Measurements from ENCODE around the gene MGMT. TPM values are rescaled to one million over a fixed set of nuclear protein-coding genes. Genes with fewer than 3 reads are reported as not detected.
A peak's percentile ranks its signal among the peaks of the same experiment; 100 is the strongest.

The MGMT gene
- total RNA-seq, 1 experiment from 2014 or later = 21.1 TPM

GRCh38 chr10:129446183-129446581 lies 20.9 kb upstream of the MGMT start:
- H3K4me3 ChIP-seq = no peak overlapping the region
- DNase-seq = no peak
- no peaks in the 10 kb centered on the region for H3K36me3 ChIP-seq
- no peaks in the 10 kb centered on the region for H3K27me3 ChIP-seq
- no peaks in the 10 kb centered on the region for H3K9me3 ChIP-seq

GRCh38 chr10:129447486-129447885 lies 19.6 kb upstream of the MGMT start:
- DNase-seq = no peak
- no peak overlapping the region for H3K4me3 ChIP-seq

GRCh38 chr10:129448086-129448485 lies 19.0 kb upstream of the MGMT start:
- Histone ChIP-seq H3K4me3 (no peak overlapping the region), H3K9me3 (no peaks in the 10 kb centered on the region), H3K27me3 (no peaks in the 10 kb centered on the region), H3K36me3 (no peaks in the 10 kb centered on the region)
- DNase-seq = no peak

More at GRCh38 chr10:129447486-129447885, 19.6 kb upstream of the MGMT start:
- no peaks in the 10 kb centered on the region for H3K36me3 ChIP-seq
- no peaks in the 10 kb centered on the region for H3K27me3 ChIP-seq
- no peaks in the 10 kb centered on the region for H3K9me3 ChIP-seq

- Histone ChIP-seq H3K27me3 (no peaks in the 10 kb centered on the region), H3K9me3 (no peaks in the 10 kb centered on the region), H3K4me3 (no peak overlapping the region), H3K36me3 (no peaks in the 10 kb centered on the region)
- DNase-seq = no peak
These were observed 18.5 kb upstream of the MGMT start for GRCh38 chr10:129448539-129448938.

- Histone ChIP-seq H3K36me3 (no peaks in the 10 kb centered on the region), H3K4me3 (no peak overlapping the region), H3K9me3 (no peaks in the 10 kb centered on the region), H3K27me3 (no peaks in the 10 kb centered on the region)
- DNase-seq = no peak
These were observed 17.1 kb upstream of the MGMT start for GRCh38 chr10:129449893-129450292.

GRCh38 chr10:129450391-129450790 lies 16.6 kb upstream of the MGMT start:
- Histone ChIP-seq H3K9me3 (no peaks in the 10 kb centered on the region), H3K4me3 (no peak overlapping the region), H3K36me3 (no peaks in the 10 kb centered on the region), H3K27me3 (no peaks in the 10 kb centered on the region; the same call in 1 of the 2 replicates)
- DNase-seq = no peak

- Histone ChIP-seq H3K4me3 (no peak overlapping the region), H3K27me3 (peaks cover 4% of the 10 kb centered on the region), H3K9me3 (no peaks in the 10 kb centered on the region), H3K36me3 (no peaks in the 10 kb centered on the region)
- no peak for DNase-seq
These were observed 11.4 kb upstream of the MGMT start for GRCh38 chr10:129455625-129456024.

GRCh38 chr10:129459762-129460539 lies 7.1 kb upstream of the MGMT start:
- no peaks in the 10 kb centered on the region for H3K9me3 ChIP-seq
- peaks cover 4% of the 10 kb centered on the region for H3K27me3 ChIP-seq
- no peak overlapping the region for H3K4me3 ChIP-seq
- H3K36me3 ChIP-seq = no peaks in the 10 kb centered on the region
- DNase-seq = no peak

- no peaks in the 10 kb centered on the region for H3K9me3 ChIP-seq
- no peak overlapping the region for H3K4me3 ChIP-seq
- H3K27me3 ChIP-seq = no peaks in the 10 kb centered on the region; the same call in 1 of the 2 replicates
- DNase-seq = no peak
- no peaks in the 10 kb centered on the region for H3K36me3 ChIP-seq
These were observed 4.7 kb upstream of the MGMT start for GRCh38 chr10:129462257-129462795.

GRCh38 chr10:129464251-129464650 lies 2.8 kb upstream of the MGMT start:
- H3K27me3 ChIP-seq = no peaks in the 10 kb centered on the region
- no peaks in the 10 kb centered on the region for H3K36me3 ChIP-seq
- H3K9me3 ChIP-seq = no peaks in the 10 kb centered on the region
- DNase-seq = no peak
- no peak overlapping the region for H3K4me3 ChIP-seq

GRCh38 chr10:129465796-129466702 lies 992 bp upstream of the MGMT start:
- no peaks in the 10 kb centered on the region for H3K36me3 ChIP-seq
- DNase-seq = peak; percentile 31
- H3K27me3 ChIP-seq = no peaks in the 10 kb centered on the region
- peak overlapping the region; percentile 66 for H3K4me3 ChIP-seq
- no peaks in the 10 kb centered on the region for H3K9me3 ChIP-seq

- peak overlapping the region; percentile 66 for H3K4me3 ChIP-seq
- no peaks in the 10 kb centered on the region for H3K36me3 ChIP-seq
- no peaks in the 10 kb centered on the region for H3K9me3 ChIP-seq
- no peaks in the 10 kb centered on the region for H3K27me3 ChIP-seq
- no peak for DNase-seq
These were observed 471 bp downstream of the MGMT start for GRCh38 chr10:129467359-129468064.

- H3K36me3 ChIP-seq = no peaks in the 10 kb centered on the region
- H3K9me3 ChIP-seq = no peaks in the 10 kb centered on the region
- DNase-seq = no peak
These were observed 1.1 kb downstream of the MGMT start for GRCh38 chr10:129468187-129468586.

GRCh38 chr10:129470103-129470851 lies 3.2 kb downstream of the MGMT start:
- Histone ChIP-seq H3K27me3 (no peaks in the 10 kb centered on the region), H3K9me3 (no peaks in the 10 kb centered on the region), H3K4me3 (no peak overlapping the region), H3K36me3 (no peaks in the 10 kb centered on the region)
- no peak for DNase-seq

More at GRCh38 chr10:129468187-129468586, 1.1 kb downstream of the MGMT start:
- no peak overlapping the region for H3K4me3 ChIP-seq
- no peaks in the 10 kb centered on the region for H3K27me3 ChIP-seq

GRCh38 chr10:129471447-129472175 lies 4.6 kb downstream of the MGMT start:
- no peak for DNase-seq
- Histone ChIP-seq H3K27me3 (no peaks in the 10 kb centered on the region), H3K4me3 (no peak overlapping the region), H3K36me3 (no peaks in the 10 kb centered on the region), H3K9me3 (no peaks in the 10 kb centered on the region)

Measured in MG63 (cell line).